Left lung (tissue), 10 donors: Measurements from ENCODE around the gene THAP5. TPM values are rescaled to one million over a fixed set of nuclear protein-coding genes. Genes with fewer than 3 reads are reported as not detected.
"Not testable (repeated sequence)": the region's sequence is repeated elsewhere in the genome, so short reads cannot be mapped to it uniquely, and the experiment has no call there.

Experiments
- ATAC-seq: fragments of 200-7000 bp; cut with Tn5 transposase; one replicate; pipeline ENCODE4 v1.9.1; 2020; ENCODE audit warnings: moderate library complexity
- DNase-seq, 4 donors: peaks; one replicate each; pipeline ENCODE4 v3.0.0-alpha.2; 2013 to 2020
- H3K27ac ChIP-seq, 2 donors: fragments of 200-600 bp; sonication (generic) in 1 of 2; one replicate each; pipeline versions ENCODE4 v1.5.0 to v1.8.0; 2020 to 2021
- H3K27me3 ChIP-seq, 2 donors: fragments of 200-600 bp; sonication (generic) in 1 of 2; one replicate each; pipeline versions ENCODE4 v1.5.0 to v1.8.0; 2020 to 2021
- H3K36me3 ChIP-seq, 2 donors: fragments of 200-600 bp; sonication (generic) in 1 of 2; one replicate each; pipeline versions ENCODE4 v1.5.0 to v1.8.0; 2020 to 2021
- H3K4me1 ChIP-seq, 2 donors: fragments of 200-600 bp; one replicate each; pipeline ENCODE4 v1.8.0; 2021
- H3K4me3 ChIP-seq, 2 donors: fragments of 200-600 bp; sonication (generic) in 1 of 2; one replicate each; pipeline versions ENCODE4 v1.5.0 to v1.8.0; 2020 to 2021; ENCODE audit warnings: mild to moderate bottlenecking in 1 of 2
- H3K9me3 ChIP-seq, 2 donors: fragments of 200-600 bp; sonication (generic) in 1 of 2; one replicate each; pipeline versions ENCODE4 v1.5.0 to v1.8.0; 2020 to 2021
- CTCF ChIP-seq, 2 donors: fragments of 200-600 bp; sonication (generic) in 1 of 2; IDR thresholded peaks; one replicate each; pipeline versions ENCODE4 v1.5.0 to v1.8.0; 2021; ENCODE audit warnings: antibody characterized with exemption in 2 of 2
- intact Hi-C, 2 donors: fragments of 100-400 bp; cut with DNase I; formaldehyde crosslinking; loops; one replicate each; pipeline versions ENCODE4 v1.11.2 to v1.14.2; 2022
- polyA plus RNA-seq, 6 donors: library from polyadenylated mRNA; unstranded; fragments of 120-200 nt; gene quantifications; one replicate each; pipeline ENCODE4 v1.2.1, GENCODE V29; 2013; ENCODE audit not compliant: insufficient read length in 6 of 6
- total RNA-seq, 2 donors: library from RNA; stranded (reverse); fragmentation: NEBNext Ultra II Directional; extraction: Animal tissue kit (Norgen Biotek cat#: 25700); gene quantifications; one replicate each; pipeline ENCODE4 v1.2.1, GENCODE V29; 2021
- donor health status: DM: no; HTN: yes; CAD: no.
- donor health status: DM: no; HTN: no; CAD: no.

Gene THAP5
- total and polyA plus RNA-seq, 8 donors, result 19.4 to 36.8 (median 33.3) TPM

- no peak for TF ChIP-seq CTCF (IDR thresholded peaks at IDR 0.05)
- H3K27ac ChIP-seq, result no peak overlapping the region
- no peaks in the 10 kb centered on the region for H3K27me3 ChIP-seq
- H3K4me3 ChIP-seq, result no peak overlapping the region
- DNase-seq (no peak), ATAC-seq (no peak)
- no peaks in the 10 kb centered on the region for H3K4me1 ChIP-seq
- no peaks in the 10 kb centered on the region for H3K36me3 ChIP-seq
- intact Hi-C loops, result no loop called here
- no peaks in the 10 kb centered on the region for H3K9me3 ChIP-seq
Observed at GRCh38 chr7:108541478-108541877, 28.0 kb downstream of the THAP5 start.

- H3K36me3 ChIP-seq, H3K4me1 ChIP-seq, intact Hi-C loops, H3K27me3 ChIP-seq, DNase-seq, H3K27ac ChIP-seq, H3K4me3 ChIP-seq, H3K9me3 ChIP-seq, ATAC-seq: not testable (repeated sequence)
Observed at GRCh38 chr7:108538685-108539084, 30.8 kb downstream of the THAP5 start.

GRCh38 chr7:108538236-108538635 is 31.3 kb downstream of the THAP5 start:
- H3K27ac ChIP-seq, H3K4me1 ChIP-seq, H3K4me3 ChIP-seq, H3K27me3 ChIP-seq, H3K9me3 ChIP-seq, H3K36me3 ChIP-seq, ATAC-seq, DNase-seq, intact Hi-C loops: not testable (repeated sequence)

- Histone ChIP-seq H3K9me3 (no peaks in the 10 kb centered on the region), H3K36me3 (no peaks in the 10 kb centered on the region), H3K27me3 (no peaks in the 10 kb centered on the region), H3K4me1 (no peaks in the 10 kb centered on the region), H3K4me3 (no peak overlapping the region), H3K27ac (no peak overlapping the region)
- DNase-seq (no peak), ATAC-seq (no peak)
- TF ChIP-seq CTCF (IDR thresholded peaks at IDR 0.05), result no peak
- intact Hi-C loops, result no loop called here
Observed at GRCh38 chr7:108537229-108537628, 32.3 kb downstream of the THAP5 start.

- no peak overlapping the region for H3K27ac ChIP-seq
- no peaks in the 10 kb centered on the region for H3K4me1 ChIP-seq
- TF ChIP-seq CTCF (IDR thresholded peaks at IDR 0.05), result no peak
- no peaks in the 10 kb centered on the region for H3K36me3 ChIP-seq
- intact Hi-C loops, result no loop called here
- H3K4me3 ChIP-seq, result no peak overlapping the region
- DNase-seq (no peak), ATAC-seq (no peak)
- H3K27me3 ChIP-seq, result no peaks in the 10 kb centered on the region
- H3K9me3 ChIP-seq, result no peaks in the 10 kb centered on the region
Observed at GRCh38 chr7:108535744-108536143, 33.8 kb downstream of the THAP5 start.

- Histone ChIP-seq H3K36me3 (no peaks in the 10 kb centered on the region), H3K9me3 (no peaks in the 10 kb centered on the region), H3K4me3 (no peak overlapping the region), H3K27me3 (no peaks in the 10 kb centered on the region), H3K4me1 (no peaks in the 10 kb centered on the region), H3K27ac (peak overlapping the region in 1 of 2 donors; percentile 30)
- DNase-seq (no peak), ATAC-seq (no peak)
- intact Hi-C loops, result no loop called here
- TF ChIP-seq CTCF (IDR thresholded peaks at IDR 0.05), result no peak
Observed at GRCh38 chr7:108535257-108535656, 34.2 kb downstream of the THAP5 start.
